22Rv1 (cell line): ENCODE measurements around the gene ANKS6.

Source experiments
- ZFX ChIP-seq: fragments of 450-650 bp; IDR thresholded peaks from 2 replicates; pipeline ENCODE4 v1.6.1; 2017; ENCODE audit warnings: antibody characterized with exemption, borderline replicate concordance
- TF ChIP-seq, protein P1 (sequence below): fragments of 450-650 bp; IDR thresholded peaks from 2 replicates; pipeline ENCODE4 v1.5.1; 2017; ENCODE audit warnings: mild to moderate bottlenecking

DNA sequence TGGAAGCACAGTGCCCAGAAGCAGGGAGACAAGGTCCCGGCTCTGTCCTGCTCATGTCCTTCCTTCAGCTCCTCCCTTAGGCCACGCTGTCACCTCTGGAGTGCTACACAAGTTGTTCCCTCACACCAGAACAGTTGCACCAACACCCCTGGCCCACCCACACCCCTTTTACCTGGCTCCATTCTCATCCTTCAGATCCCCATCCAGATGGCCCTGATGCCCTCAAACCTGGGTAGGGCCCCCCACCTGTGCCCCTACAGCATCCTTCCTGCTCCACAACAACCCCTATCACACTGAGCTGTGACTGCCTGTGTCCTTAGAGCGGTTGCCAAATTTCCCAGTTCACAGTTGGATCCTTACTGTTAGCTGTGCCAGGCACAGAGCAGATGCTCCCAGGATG lies 29.2 kb downstream of the ANKS6 start:
- TF ChIP-seq, protein P1, sequence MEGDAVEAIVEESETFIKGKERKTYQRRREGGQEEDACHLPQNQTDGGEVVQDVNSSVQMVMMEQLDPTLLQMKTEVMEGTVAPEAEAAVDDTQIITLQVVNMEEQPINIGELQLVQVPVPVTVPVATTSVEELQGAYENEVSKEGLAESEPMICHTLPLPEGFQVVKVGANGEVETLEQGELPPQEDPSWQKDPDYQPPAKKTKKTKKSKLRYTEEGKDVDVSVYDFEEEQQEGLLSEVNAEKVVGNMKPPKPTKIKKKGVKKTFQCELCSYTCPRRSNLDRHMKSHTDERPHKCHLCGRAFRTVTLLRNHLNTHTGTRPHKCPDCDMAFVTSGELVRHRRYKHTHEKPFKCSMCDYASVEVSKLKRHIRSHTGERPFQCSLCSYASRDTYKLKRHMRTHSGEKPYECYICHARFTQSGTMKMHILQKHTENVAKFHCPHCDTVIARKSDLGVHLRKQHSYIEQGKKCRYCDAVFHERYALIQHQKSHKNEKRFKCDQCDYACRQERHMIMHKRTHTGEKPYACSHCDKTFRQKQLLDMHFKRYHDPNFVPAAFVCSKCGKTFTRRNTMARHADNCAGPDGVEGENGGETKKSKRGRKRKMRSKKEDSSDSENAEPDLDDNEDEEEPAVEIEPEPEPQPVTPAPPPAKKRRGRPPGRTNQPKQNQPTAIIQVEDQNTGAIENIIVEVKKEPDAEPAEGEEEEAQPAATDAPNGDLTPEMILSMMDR: no peak
- no peak for TF ChIP-seq ZFX
